Measurements from ENCODE around the gene KLF16. TPM values are rescaled to one million over a fixed set of nuclear protein-coding genes. Genes with fewer than 3 reads are reported as not detected.

KLF16 gene
- total and polyA plus RNA-seq, 10 of the 15 experiments (the other 5 are each of a cell fraction or from before 2014, with no cell fraction given), result 0.03 to 41.2 (median 2.6) TPM

DNA sequence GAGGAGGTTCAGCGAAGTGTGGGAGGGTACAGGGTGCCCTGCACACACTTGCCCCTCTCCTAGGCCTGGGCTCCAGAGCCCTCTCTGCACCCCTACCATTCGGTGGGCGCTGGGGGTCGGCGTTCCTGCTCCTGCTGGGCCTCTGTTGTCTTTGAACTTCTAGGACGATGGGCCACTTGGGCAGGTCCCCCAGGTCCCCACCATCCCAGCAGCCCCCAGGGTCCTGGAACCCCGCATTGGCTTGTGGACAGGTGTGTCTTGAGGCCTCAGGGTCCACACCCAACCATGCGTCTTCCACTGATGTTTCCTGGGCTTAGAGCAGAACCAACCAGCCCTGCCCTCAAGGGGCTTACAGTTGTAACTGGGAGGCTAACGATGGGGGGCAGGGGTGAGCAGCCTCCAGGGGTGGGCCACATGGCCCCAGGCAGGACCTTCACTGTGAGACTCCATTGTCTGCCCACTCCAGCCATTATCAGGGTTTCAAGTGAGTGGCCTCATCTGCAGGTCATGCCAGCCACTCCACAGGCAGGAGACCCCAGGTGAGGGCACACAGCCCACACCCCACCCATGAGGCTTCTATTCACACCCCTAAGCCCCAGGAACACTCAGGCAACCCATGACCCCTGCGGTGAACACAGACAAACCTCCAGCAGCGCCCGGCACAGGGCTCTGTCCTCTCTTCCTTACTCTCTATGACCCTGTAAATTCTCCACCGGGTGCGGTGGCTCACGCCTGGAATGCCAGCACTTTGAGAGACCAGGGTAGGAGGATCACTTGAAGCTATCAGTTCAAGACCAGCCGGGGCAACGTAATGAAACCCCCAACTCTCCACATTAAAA is 2.0 kb upstream of the KLF16 start:
- SMC1A ChIA-PET (ENCODE audit: uncharacterized antibody, unreplicated experiment), result interaction anchor here (1.3 to 2.5 kb wide), 3 partner anchors 10 to 63 kb away, joined by 5 to 9 read pairs (median 6); no protein-coding TSS in a partner anchor
- TF ChIP-seq RFX5 (IDR thresholded peaks at IDR 0.05; ENCODE audit: low read depth, low read length), result no peak
- TF ChIP-seq FOXK2 (IDR thresholded peaks at IDR 0.05), result no peak
- no peak for TF ChIP-seq YY1 (IDR thresholded peaks at IDR 0.05; ENCODE audit: low read depth, low read length)
- Histone ChIP-seq H3K79me2 (ENCODE audit: control insufficient read depth, insufficient read depth, low read length) (peaks cover 31% of the 10 kb centered on the region), H3K4me1 (ENCODE audit: control insufficient read depth, insufficient read depth, low read length) (peaks cover 8% of the 10 kb centered on the region), H3K36me3 (ENCODE audit: control insufficient read depth in 2 of 2, insufficient read depth in 2 of 2, low read length in 1 of 2) (no peaks in the 10 kb centered on the region; a peak in 2 of 4 replicates), H3K9me3 (replicated peaks; ENCODE audit: control insufficient read depth, insufficient read depth, low read length) (no peaks in the 10 kb centered on the region), H2AFZ (ENCODE audit: control insufficient read depth, low read depth, low read length) (no peak overlapping the region), H3K27me3 (replicated peaks in 1 of 2; ENCODE audit: control insufficient read depth in 2 of 2, insufficient read depth in 2 of 2, low read length in 1 of 2) (no peaks in the 10 kb centered on the region), H3K27ac (ENCODE audit: control insufficient read depth, insufficient read depth) (peak overlapping the region; percentile 95), H3K4me2 (ENCODE audit: control insufficient read depth, insufficient read depth) (peak overlapping the region; percentile 81), H4K20me1 (ENCODE audit: control insufficient read depth, insufficient read depth) (0 out of 2 replicates have a peak, but pooled peaks cover 4% of the 10 kb centered on the region), H3K9ac (ENCODE audit: control insufficient read depth, insufficient read depth, low read length) (peak overlapping the region; percentile 96), H3K4me3 (peak overlapping the region; percentile 93)
- DNase-seq (ENCODE audit: low read depth, low spot score) (no peak), ATAC-seq (no peak), FAIRE-seq (no peak)
- CTCF ChIA-PET, result interaction anchor here (0.7 to 1.7 kb wide), 15 partner anchors 10 to 141 kb away, joined by 3 to 19 read pairs (median 4); partner anchors contain the start of genes ABHD17A and REXO1
- no TSS peak for BruUV-seq (replicated peaks)
- intact Hi-C loops (cut with micrococcal nuclease; ENCODE audit: unreplicated experiment), result loop anchor here (2.0 kb wide), 1 partner anchor 63 kb away; no protein-coding TSS in a partner anchor
- POLR2A ChIA-PET, result interaction anchor here (0.5 to 2.0 kb wide), 8 partner anchors 10 to 269 kb away, joined by 3 to 11 read pairs (median 5); partner anchors contain the start of gene ABHD17A
- WGBS (ENCODE audit: insufficient coverage, insufficient replicate concordance, low lambda C conversion rate, missing lambda C conversion rate), result 86% methylated on average over 15 of the region's 17 CpGs
- in situ Hi-C loops (cut with MboI), result loop anchor here (25.0 kb wide), 1 partner anchor 1497 kb away; the partner anchor contains the start of gene NFIC
- RAD21 ChIA-PET (ENCODE audit: unreplicated experiment), result interaction anchor here (0.6 to 1.5 kb wide), 11 partner anchors 9 to 286 kb away, joined by 3 to 16 read pairs (median 5); partner anchors contain the start of gene AP3D1
